ENCODE measurements around the gene TEAD1.
A peak's percentile ranks its signal among the peaks of the same experiment; 100 is the strongest.

TEAD1 gene

GRCh38 chr11:12817681-12818332 lies 143.6 kb downstream of the TEAD1 start:
- no peak for DNase-seq

DNA sequence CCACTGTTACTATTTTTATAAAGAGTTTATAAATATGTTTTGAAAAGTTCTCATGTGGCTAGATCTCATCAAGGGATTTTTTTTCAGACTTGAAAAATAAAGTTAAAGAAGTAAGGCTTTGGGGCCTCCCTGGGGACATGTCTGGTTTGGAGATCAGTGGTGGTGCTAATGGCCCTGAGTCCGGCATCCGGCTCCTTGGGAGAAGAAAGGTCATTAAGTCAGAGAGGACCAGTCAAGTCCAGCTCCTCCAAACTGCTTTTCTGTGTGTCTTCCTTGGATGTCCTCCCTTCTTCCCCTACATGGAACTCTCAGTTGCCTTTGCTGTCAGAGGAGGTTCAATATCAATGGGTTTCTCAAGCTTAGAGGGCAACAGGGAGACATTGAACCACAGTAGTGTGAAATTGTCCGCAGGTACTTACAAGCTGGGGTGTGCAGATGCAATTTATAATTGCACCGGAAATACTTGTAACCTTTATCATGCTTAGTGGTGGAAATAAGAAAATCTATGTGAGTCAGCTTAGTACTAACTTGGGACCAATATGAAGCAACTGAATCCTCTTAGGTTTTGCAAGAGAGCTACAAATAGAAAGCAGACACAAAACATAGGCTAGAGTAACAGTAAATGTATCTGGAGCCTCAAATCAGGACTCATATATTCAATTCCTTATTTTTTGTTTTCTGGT lies 144.3 kb downstream of the TEAD1 start:
- DNase-seq, result no peak

GRCh38 chr11:12822392-12823022 lies 148.3 kb downstream of the TEAD1 start:
- no peak for DNase-seq

- DNase-seq, result no peak
These were observed 150.2 kb downstream of the TEAD1 start for GRCh38 chr11:12824281-12825041.

DNA sequence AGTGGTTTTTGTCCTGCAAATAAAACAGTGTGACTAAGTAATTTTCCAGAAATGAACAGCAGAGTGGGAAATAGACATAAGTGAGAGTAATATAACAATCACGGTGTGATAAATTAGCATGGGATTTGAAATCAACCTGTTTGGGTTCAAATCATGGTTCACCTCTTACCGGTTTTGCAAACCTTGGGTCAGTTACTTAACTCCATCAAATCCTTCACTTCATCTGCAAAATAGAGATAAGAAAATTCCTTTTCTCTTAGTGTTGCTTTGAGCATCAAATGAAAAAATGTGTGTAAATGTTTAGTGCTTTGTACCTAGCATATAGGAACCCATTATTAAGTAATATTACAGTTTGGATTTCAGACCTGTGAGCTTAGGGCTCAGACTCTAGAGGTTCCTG lies 152.2 kb downstream of the TEAD1 start:
- no peak for DNase-seq

- DNase-seq, result no peak
These were observed 153.1 kb downstream of the TEAD1 start for GRCh38 chr11:12827369-12827768.

DNA sequence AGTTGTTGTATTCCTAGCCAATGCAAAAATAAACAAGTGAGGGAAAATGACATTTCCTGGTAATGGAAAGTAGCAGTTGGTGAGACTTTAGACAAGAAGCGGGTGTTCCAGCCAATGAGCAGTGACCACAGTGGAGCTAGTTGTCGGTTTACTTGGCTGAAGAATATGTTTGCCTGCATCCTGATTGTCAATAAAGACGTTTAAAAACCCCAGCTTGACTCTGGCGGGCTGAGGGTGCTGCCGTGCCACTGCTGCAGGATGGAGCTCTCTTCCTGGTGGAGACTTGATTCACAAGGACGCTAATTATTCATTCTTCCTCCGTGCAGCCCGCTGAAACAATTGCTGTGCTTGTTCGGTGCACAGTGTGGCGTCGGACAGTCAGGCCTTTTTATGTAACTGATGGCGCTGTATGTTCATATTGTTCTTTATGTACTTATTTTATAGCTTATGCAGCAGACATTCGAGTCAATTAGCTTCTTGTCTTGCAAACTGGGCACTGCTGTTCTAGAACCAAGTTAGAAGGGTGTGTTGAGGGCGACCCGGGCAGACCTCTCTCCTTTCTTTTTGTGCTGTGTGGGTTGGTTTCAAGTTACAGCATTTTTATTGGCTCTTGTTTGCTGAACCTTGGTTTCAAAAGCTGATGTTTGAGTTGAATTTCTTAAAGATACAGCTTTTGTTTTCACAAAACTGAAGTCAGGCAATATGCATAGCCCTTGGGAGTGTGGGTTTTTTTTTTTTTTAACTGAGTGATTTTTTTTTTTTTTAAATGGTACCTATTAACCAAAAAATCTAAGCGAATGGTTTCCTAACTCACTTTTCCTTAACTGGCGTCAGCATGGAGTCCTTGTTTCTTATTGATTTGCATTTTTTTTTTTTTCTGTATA lies 153.9 kb downstream of the TEAD1 start:
- peak; percentile 88 for DNase-seq

GRCh38 chr11:12829131-12829530 lies 154.9 kb downstream of the TEAD1 start:
- no peak for DNase-seq

DNA sequence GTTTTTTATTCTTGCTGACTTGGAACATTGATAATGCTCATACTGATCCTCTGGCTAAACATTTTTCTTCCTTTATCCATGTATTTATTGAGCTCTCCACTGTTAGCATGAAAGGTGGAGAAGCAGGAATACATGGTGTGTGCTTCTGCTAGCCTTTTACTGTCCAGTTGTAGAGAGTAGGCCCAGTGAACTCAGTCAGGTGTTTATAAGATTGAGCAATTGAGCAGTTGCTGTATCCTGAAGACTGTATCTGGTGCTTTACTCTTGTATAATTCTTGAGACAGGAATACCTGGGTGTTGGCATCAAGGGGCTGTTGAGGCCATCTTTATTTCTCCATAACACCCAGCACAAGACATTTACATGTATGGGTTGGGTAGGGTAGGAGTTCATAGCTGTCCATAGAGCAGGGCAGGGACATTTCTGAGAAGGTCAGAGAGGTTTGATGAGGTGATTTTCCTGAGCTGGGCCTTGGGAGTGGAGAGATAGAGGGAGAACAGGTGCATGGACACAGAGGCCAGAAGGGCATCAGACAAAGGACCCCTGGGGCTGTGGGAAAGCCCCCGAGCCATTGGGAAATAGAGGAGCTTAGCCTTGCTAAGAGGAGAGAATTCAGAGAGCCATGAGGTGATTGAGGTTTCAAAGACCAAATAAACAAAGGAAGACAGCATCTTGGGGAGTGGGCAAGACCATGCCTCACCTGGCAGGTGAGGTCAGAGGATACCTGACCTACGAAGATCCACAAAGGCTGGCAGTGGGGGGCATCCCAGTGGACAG lies 155.5 kb downstream of the TEAD1 start:
- DNase-seq, result no peak

DNA sequence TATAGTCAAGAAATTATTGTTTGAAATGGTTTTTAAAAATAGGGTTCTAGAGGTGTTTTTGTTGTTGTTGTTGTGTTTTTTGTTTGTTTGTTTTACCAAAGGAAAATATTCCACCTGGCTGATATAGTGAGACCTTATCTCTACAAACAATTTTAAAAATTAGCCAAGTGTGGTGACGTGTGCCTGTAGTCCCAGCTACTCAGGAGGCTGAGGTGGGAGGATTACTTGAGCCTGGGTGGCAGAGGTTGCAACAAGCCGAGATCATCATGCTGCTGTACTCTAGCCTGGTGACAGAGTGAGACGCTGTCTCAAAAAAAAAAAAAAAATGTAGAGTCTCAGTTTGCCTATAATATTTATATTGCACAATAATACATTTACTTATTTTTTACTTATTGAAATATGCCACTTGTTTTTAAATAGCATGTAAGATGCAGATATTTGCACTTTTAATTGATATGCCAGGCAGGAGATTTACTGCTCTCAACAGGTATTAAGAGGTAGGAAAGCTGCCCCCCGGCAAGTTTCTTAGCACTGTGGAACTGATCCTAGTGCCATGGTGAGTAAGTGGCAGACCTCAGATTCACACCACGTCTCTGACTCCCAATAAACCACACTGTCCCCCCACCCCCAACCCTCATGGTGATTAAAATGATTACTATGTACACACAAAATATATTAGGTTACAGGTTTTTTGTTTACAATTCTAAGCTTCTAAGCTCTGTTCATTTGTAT lies 157.4 kb downstream of the TEAD1 start:
- no peak for DNase-seq

- no peak for DNase-seq
These were observed 158.4 kb downstream of the TEAD1 start for GRCh38 chr11:12832480-12833224.

GRCh38 chr11:12834166-12834565 lies 159.9 kb downstream of the TEAD1 start:
- no peak for DNase-seq

GRCh38 chr11:12834630-12835029 lies 160.4 kb downstream of the TEAD1 start:
- no peak for DNase-seq

- no peak for DNase-seq
These were observed 161.1 kb downstream of the TEAD1 start for GRCh38 chr11:12835286-12835685.

DNA sequence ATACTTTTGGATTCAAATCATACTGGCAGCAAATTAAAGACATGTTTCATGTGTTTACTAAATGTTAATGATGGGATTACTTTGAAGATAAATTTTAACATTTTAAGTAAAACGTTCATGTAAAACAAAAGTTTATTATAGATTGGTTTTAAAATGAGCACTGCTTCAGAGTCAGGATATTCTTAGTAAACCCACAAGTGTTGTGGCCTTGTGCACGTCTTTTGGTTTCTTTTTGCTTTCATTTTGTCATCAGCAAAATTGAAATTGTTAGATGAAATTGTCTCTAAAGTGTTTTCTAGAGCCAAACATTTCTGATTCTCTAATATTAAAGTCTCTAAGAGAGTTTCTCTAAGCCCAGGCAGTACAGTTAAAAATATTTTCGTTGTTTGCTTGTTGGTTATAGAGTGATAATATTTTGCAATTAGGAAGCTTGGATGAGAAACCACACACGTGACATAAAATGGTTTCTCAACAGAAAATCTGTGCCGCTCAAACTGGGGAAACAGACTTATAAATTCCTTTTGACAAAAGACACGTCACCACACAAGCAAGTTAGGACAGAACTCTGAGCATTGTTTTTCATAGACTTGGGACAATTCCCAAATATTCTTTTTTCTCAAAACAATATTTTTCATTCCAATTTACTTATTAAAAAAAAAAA lies 164.4 kb downstream of the TEAD1 start:
- no peak for DNase-seq

- DNase-seq, result no peak
These were observed 166.8 kb downstream of the TEAD1 start for GRCh38 chr11:12840871-12841660.

DNA sequence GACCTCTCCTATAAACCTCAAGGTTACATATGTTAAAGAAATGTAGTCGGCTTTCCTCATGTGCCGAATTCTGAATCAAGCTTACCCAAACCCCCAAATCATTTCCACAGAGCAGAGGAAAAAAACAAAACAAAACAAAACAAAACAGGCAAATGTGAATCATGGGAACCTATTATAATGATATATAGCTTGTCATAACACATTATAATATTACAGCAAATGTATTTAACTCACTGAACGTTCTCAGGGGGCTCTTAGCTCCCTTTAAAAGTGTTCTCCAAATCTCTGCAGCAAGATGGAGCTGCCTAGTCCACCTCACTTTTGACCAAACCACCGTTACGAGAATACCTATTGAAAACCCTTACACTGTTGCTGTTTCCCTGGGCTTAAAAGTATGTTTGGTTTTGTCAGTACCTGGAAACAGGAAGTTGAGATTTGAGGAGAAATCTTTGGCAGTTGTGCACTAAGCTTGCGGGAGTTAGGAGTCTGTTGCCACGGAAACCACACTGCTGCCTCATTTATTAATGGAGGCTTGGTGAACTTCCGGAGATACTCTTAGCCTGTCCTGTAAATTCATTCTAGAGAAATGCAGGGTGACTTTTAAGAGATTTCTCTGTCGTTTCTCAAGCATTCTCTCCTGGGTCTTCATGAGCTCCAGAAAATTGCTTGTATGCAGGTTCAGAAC lies 167.9 kb downstream of the TEAD1 start:
- DNase-seq, result peak; percentile 64

Data from NCI-H2029 treated with DMSO at 0.1 percent for 48 hours (cell line).